Sigmoid colon (tissue), 4 donors: ENCODE results near the gene DEPDC4.

Experiments
- EP300 ChIP-seq, 4 donors: sonication (generic); formaldehyde crosslinking; IDR thresholded peaks; one replicate each; pipeline ENCODE4 v1.6.1; 2017; ENCODE audit warnings: antibody characterized with exemption in 4 of 4
- POLR2A ChIP-seq, 2 donors: fragments of 450-650 bp; IDR thresholded peaks; one replicate each; pipeline ENCODE4 v1.6.1; 2016; ENCODE audit warnings: antibody characterized with exemption in 2 of 2, mild to moderate bottlenecking in 2 of 2, moderate library complexity in 2 of 2
- POLR2AphosphoS5 ChIP-seq, 4 donors: sonication (generic); formaldehyde crosslinking; IDR thresholded peaks; one replicate each; pipeline ENCODE4 v1.6.1; 2017; ENCODE audit warnings: antibody characterized with exemption in 4 of 4
- TF ChIP-seq, protein P1 (sequence below), 4 experiments: fragments of 450-650 bp in 3 of 4; fragments of 200-600 bp in 1 of 4; IDR thresholded peaks; one replicate each; pipeline ENCODE4 v1.5.1; 2016 to 2019; ENCODE audit warnings: antibody characterized with exemption in 4 of 4, mild to moderate bottlenecking in 3 of 4, moderate library complexity in 2 of 4

DNA sequence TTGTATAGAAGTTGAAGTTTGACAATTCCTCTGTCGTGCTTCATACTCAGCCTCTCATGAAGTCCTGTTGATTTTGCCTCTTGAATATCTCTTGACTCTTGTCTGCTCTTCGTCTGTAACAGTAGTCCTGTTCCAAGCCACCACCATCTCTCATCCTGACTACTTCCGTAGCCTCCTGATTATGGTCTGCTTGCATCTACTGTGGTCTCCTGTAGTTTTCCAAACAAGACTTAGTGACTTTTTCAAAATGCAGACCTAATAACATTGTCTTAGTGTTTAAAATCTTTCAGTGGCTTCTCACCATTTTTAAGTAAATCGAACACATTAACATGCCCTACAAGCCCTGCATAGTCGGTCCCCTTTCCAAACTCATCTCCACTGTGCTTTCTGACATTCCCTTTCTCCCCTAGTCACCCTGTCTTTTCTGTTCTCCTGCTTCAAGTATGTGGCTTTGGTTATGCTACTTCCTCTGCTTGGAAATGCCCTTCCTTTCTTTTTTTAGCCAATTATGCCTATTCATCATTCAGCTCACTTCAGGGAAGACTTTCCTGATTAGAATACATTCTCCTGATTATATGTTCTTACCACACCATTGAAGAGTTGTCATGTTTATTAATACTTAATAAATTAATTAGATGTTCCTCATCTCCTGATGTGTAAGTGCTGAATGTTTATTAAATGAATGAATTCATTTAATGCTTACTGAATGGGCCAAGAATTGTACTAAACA, 2.1 kb upstream of the DEPDC4 start:
- TF ChIP-seq, protein P1, sequence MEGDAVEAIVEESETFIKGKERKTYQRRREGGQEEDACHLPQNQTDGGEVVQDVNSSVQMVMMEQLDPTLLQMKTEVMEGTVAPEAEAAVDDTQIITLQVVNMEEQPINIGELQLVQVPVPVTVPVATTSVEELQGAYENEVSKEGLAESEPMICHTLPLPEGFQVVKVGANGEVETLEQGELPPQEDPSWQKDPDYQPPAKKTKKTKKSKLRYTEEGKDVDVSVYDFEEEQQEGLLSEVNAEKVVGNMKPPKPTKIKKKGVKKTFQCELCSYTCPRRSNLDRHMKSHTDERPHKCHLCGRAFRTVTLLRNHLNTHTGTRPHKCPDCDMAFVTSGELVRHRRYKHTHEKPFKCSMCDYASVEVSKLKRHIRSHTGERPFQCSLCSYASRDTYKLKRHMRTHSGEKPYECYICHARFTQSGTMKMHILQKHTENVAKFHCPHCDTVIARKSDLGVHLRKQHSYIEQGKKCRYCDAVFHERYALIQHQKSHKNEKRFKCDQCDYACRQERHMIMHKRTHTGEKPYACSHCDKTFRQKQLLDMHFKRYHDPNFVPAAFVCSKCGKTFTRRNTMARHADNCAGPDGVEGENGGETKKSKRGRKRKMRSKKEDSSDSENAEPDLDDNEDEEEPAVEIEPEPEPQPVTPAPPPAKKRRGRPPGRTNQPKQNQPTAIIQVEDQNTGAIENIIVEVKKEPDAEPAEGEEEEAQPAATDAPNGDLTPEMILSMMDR (IDR thresholded peaks at IDR 0.05), result no peak
- TF ChIP-seq POLR2A (IDR thresholded peaks at IDR 0.05) (no peak), POLR2AphosphoS5 (IDR thresholded peaks at IDR 0.05) (no peak), EP300 (IDR thresholded peaks at IDR 0.05) (no peak)
